BJ (cell line): ENCODE data around the gene OCLN. TPM values are rescaled to one million over a fixed set of nuclear protein-coding genes. Genes with fewer than 3 reads are reported as not detected.
A peak's percentile ranks its signal among the peaks of the same experiment; 100 is the strongest.
"Not testable (repeated sequence)": the region's sequence is repeated elsewhere in the genome, so short reads cannot be mapped to it uniquely, and the experiment has no call there.

Experiments used
- CTCF ChIA-PET: fragments of 350-600 bp; formaldehyde crosslinking; extraction: SDS; loops from one replicate; lab custom pipeline; 2021; ENCODE audit warnings: antibody characterized with exemption, inconsistent platforms; lab: Yijun Ruan, JAX
- POLR2A ChIA-PET: fragments of 300-600 bp; sonication (Branson Sonifier 250); formaldehyde crosslinking; extraction: SDS; loops from one replicate; lab custom pipeline; 2021; ENCODE audit warnings: antibody characterized with exemption; lab: Charles Lee
- DNase-seq: peaks from one replicate; pipeline ENCODE4 v3.0.0-alpha.2; 2011; ENCODE audit warnings: low read depth
- H3K27me3 ChIP-seq: 2 replicates; pipeline ENCODE4 v1.6.0; 2011; ENCODE audit warnings: low read length; ENCODE audit not compliant: control insufficient read depth, insufficient read depth
- H3K36me3 ChIP-seq: 2 replicates; pipeline ENCODE4 v1.5.1; 2011; ENCODE audit warnings: low read length; ENCODE audit not compliant: control insufficient read depth, insufficient read depth
- H3K4me3 ChIP-seq: 2 replicates; pipeline ENCODE4 v1.5.1; 2011; ENCODE audit warnings: low read depth, mild to moderate bottlenecking, control low read depth, low read length
- polyA minus RNA-seq: library from RNA; depleted of rRNA, polyadenylated mRNA; stranded (reverse); fragments of >200 nt; gene quantifications from 2 replicates; pipeline ENCODE4 v1.2.3, GENCODE V29; 2011; rRNA and poly(A)+ RNA removed
- polyA plus RNA-seq: library from polyadenylated mRNA; depleted of rRNA; stranded (reverse); fragments of >200 nt; gene quantifications from 2 replicates; pipeline ENCODE4 v1.2.3, GENCODE V29; 2011; rRNA removed
- TF ChIP-seq, protein P1 (sequence below): IDR thresholded peaks from 2 replicates; pipeline ENCODE4 v1.5.1; 2011; ENCODE audit warnings: low read depth, mild to moderate bottlenecking, control low read depth, inconsistent platforms, low read length, moderate library complexity; ENCODE audit not compliant: insufficient read depth

Gene OCLN
- polyA plus RNA-seq (0.25 and 0.71 TPM in 2 replicates), polyA minus RNA-seq (0.26 and 1.1 TPM in 2 replicates)

- peak within 1 kb of the TSS; percentile 50 for H3K4me3 ChIP-seq
- peaks cover 27% of the 10 kb centered on the region for H3K27me3 ChIP-seq
- DNase-seq = no peak
- H3K36me3 ChIP-seq = no peaks in the 10 kb centered on the region
- ChIA-PET POLR2A (no interaction called here), CTCF (no interaction called here)
- TF ChIP-seq, protein P1, sequence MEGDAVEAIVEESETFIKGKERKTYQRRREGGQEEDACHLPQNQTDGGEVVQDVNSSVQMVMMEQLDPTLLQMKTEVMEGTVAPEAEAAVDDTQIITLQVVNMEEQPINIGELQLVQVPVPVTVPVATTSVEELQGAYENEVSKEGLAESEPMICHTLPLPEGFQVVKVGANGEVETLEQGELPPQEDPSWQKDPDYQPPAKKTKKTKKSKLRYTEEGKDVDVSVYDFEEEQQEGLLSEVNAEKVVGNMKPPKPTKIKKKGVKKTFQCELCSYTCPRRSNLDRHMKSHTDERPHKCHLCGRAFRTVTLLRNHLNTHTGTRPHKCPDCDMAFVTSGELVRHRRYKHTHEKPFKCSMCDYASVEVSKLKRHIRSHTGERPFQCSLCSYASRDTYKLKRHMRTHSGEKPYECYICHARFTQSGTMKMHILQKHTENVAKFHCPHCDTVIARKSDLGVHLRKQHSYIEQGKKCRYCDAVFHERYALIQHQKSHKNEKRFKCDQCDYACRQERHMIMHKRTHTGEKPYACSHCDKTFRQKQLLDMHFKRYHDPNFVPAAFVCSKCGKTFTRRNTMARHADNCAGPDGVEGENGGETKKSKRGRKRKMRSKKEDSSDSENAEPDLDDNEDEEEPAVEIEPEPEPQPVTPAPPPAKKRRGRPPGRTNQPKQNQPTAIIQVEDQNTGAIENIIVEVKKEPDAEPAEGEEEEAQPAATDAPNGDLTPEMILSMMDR = no peak
Measured at GRCh38 chr5:69492391-69492922, at the start of gene OCLN. OCLN (plus strand) TSS chr5:69492790; CDS start chr5:69504245, 11,455 bp downstream.

DNA sequence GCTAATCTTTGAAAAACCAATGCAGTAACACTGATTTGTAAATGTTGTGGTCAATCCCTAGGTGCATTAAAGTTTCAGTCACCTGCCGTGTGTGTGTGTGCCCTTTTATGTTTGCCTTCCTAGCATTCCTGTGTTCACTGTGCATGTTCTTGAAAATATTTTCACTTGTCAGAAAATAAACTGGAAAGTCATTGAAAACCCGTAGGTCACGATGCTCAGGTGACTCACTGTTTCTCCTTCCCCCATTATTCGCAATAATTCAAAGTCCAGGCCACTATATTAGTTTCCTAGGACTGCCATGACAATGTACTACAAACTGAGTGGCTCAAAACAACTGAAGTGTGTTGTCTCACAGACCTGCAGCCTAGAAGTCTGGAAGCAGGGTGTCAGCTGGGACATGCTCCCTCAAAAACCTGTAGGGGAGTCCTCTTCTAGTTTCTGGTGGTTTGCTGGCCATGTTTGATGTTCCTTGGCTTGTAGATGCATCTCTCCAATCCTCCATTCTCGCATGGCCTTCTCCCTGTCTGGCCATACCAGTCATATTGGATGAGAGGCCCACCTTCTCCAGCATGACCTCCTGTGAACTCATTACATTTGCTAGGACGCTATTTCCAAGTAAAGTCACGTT lies 48.3 kb upstream of the OCLN start:
- TF ChIP-seq, protein P1 = no peak
- ChIA-PET CTCF (no interaction called here), POLR2A (no interaction called here)
- Histone ChIP-seq H3K36me3 (no peaks in the 10 kb centered on the region), H3K4me3 (no peak overlapping the region), H3K27me3 (no peaks in the 10 kb centered on the region)
- DNase-seq = no peak

DNA sequence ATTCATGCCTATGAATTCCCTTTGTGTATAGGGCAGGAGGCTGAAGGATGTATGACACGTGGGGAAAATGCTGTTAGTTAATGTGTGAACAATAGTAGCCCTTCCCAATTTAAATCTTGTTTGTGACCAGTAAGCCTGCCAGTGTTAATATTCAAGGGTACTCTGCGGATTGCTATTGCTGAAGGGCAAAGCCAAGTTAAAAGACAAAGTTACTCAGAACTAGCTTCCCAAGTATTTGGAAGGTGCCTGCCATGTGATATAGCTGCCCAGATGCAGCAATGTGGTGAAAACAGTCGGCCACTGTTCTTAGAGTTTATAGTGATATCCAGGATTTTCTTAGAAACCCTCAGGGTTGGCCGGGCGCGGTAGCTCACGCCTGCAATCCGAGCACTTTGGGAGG lies 43.1 kb upstream of the OCLN start:
- no peaks in the 10 kb centered on the region for H3K36me3 ChIP-seq
- ChIA-PET POLR2A (no interaction called here), CTCF (no interaction called here)
- no peak for DNase-seq
- H3K4me3 ChIP-seq = no peak overlapping the region
- TF ChIP-seq, protein P1 = no peak
- H3K27me3 ChIP-seq = no peaks in the 10 kb centered on the region

DNA sequence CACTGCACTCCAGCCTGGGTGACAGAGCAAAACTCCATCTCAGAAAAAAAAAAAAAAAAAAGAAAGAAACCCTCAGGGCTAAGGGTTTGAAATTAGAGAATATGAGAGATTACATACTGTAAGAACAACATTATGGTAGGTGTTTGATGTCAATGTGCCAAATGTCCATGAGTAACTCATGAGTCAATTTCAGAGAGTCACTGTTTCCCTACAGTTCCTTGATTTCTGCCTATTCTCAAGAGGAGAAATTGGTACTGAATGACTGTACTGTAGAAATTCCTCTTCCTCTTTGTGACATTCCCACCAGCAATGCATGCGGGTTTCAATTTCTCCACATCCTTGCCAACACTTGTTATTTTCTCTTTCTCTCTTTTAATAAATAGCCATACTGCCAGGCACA lies 42.5 kb upstream of the OCLN start:
- ChIA-PET CTCF (no interaction called here), POLR2A (no interaction called here)
- Histone ChIP-seq H3K27me3 (no peaks in the 10 kb centered on the region), H3K4me3 (no peak overlapping the region), H3K36me3 (no peaks in the 10 kb centered on the region)
- TF ChIP-seq, protein P1 = no peak
- DNase-seq = peak; percentile 63

DNA sequence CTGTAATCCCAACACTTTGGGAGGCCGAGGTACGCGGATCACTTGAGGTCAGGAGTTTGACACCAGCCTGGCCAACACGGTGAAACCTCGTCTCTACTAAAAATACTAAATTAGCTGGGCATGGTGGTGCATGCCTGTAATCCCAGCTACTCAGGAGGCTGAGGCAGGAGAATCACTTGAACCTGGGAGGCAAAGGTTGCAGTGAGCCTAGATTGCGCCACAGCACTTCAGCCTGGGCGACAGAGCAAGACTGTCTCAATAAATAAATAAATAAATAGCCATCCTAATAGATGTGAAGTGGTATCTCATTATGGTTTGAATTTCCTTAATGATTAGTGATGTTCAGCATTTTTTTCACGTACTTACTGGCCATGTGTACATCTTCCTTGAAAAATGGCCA lies 42.1 kb upstream of the OCLN start:
- POLR2A ChIA-PET, DNase-seq, H3K36me3 ChIP-seq, H3K27me3 ChIP-seq, H3K4me3 ChIP-seq: not testable (repeated sequence)
- CTCF ChIA-PET = interaction anchor here (0.6 kb wide), 1 partner anchor 22 kb away, joined by 5 read pairs; no protein-coding TSS in a partner anchor
